ENCODE data around the gene HLA-A.
"Not testable (repeated sequence)": the region's sequence is repeated elsewhere in the genome, so short reads cannot be mapped to it uniquely, and the experiment has no call there.

HLA-A gene

DNA sequence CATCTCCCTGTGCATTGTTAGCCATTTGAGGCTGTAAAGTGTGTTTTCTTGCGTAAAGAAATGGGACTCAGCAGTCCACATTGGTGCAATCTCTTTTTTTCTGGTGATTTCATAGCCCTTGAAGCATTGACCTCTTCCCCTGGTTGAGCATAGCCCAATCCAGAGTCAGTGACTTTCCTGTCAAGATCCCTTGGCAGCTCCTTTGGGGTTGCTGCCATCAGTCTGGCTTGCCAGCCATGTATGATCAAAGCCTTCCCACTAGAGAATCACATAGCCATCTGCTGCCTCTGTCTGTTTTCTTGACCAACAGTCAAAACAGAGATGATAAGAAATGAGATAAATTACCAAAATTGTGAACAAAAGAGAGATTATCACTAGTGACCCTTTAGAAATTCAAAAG lies 19.6 kb downstream of the HLA-A start:
- no peak for DNase-seq (ENCODE audit: low read depth)

DNA sequence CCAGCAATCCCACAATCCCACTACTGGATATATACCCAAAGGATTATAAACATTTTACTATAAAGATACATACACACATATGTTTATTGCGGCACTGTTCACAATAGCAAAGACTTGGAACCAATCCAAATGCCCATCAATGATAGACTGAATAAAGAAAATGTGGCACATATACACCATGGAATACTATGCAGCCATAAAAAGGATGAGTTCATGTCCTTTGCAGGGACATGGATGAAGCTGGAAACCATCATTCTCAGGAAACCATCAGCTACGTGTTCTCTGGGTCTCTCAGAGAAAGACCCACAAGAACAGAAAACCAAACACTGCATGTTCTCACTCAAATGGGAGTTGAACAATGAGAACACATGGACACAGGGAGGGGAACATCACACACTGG lies 21.4 kb downstream of the HLA-A start:
- DNase-seq (ENCODE audit: low read depth): not testable (repeated sequence)

DNA sequence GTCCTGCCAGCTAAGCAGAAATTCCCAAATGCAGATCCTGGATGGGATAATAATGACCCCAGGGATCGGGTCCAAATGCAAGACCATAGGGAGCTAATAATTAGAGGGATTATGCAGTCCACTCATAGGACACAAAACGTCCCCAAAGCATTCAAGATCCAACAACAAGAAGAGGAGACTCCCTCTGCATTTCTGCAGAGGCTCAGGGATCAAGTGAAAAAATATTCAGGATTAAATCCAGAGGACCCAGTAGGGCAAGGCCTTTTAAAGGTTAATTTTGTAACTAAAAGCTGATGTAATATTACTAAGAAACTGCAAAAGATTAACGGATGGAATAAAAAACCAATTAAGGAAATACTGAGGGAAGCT lies 22.2 kb downstream of the HLA-A start:
- no peak for DNase-seq (ENCODE audit: low read depth)

DNA sequence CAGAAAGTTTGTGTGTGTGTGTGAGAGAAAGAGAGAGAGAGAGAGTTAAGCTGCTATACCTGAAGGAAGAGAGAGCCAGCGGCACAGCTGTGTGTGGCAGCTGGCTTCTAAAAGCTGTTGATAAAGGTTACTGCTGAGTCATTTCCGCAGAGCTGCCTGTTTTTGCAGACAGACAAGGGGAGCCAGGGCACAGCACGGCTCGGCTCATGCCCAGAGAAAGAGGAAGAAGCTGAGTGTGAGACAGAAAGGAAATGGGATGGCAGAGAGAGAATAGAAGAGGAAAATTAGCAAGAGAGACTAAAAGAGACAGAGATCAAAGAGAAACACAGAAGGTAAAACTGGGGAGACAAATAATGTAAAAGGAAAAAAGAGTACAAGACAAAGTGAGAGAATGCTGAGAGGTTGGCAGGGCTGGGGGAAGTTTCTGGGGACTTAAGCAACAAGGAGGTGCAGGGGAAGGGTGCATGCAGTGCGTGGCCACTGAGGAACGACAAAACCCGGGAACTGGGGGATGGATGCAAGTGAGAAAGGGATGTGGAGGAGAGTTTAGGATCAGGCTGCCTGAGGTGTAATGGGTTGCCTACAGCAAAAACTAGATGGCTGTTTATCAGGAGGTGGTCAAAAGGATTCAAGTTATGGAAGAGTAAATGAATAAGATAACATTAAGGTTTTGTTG lies 22.7 kb downstream of the HLA-A start:
- DNase-seq (ENCODE audit: low read depth): peak; percentile 70

DNA sequence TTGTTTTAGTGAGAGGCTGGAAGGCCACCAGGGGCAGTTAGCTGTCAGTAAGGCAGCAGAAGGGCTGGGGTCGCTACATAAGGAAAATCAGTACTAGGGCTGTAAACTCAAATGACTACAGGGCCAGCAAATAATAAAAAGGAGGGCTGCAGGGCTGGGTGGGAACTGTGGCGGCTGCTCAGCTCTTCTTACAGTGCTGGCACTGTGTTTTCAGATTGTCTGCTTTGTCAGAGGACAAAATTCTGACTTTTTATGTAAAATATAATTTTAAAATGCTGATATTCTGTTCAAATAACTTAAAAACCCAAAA lies 23.2 kb downstream of the HLA-A start:
- no peak for DNase-seq (ENCODE audit: low read depth)

DNA sequence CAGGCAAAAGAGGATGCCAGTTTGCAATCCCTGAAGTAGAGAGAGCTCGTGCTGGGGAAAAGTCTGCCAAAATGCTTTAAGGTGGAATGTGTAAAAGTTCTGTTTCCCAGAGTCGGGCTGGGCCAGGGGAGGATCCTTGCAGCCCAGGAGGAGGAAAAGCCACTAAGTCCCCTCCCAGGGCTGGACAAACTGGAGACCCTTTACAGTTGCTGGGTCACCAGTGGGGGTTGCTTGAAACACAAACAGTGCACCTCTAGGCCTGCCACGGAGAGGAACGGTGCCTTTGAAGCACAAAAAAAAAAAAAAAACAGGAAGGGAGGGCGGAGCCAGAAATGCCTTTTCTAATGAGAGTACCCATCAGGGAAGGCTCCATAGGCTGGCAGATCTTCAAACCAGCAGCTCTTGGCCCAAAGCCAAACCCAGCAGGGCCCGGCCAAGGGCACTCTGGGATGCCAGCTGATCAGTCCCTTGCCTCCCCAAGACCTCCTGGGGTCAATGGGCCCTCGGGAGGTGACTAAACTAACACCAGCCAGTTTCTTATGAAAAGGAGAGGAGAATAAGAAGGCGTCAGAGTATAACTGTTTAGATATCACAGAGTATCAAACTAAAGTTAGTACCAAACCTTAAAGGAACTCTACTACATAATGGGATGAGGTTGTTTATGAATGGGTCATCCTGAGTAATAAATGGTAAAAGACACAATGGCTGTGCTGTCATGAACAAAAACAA lies 23.7 kb downstream of the HLA-A start:
- peak; percentile 36 for DNase-seq (ENCODE audit: low read depth)

DNA sequence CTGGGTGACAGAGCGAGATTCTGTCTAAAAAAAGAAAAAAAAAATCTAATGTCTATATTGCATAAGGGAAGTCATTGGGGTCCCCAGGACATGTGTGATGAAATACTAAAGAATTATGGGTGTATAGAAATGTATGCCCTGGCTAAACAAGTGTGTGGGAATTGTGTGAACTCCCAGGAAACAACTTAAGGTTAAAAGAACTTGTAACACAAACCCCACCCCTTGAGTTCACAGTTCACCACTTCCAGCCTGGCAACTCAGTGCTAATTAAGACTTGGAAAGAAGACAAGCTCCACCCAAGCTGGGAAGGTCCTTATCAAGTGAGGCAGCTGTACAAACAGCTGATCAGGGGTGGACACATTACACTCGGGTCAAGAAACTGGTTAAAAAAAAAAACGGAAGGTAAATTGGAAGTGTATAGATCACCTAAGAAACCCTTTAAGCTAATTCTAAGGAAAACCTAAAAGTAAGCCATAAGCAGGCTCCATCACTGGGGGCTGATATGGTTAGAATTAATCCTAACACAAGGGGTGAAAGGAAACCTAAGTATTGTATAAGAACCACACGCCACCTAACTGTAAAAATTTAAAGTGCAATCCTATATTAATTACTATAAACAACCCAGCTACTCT lies 25.2 kb downstream of the HLA-A start:
- no peak for DNase-seq (ENCODE audit: low read depth)

DNA sequence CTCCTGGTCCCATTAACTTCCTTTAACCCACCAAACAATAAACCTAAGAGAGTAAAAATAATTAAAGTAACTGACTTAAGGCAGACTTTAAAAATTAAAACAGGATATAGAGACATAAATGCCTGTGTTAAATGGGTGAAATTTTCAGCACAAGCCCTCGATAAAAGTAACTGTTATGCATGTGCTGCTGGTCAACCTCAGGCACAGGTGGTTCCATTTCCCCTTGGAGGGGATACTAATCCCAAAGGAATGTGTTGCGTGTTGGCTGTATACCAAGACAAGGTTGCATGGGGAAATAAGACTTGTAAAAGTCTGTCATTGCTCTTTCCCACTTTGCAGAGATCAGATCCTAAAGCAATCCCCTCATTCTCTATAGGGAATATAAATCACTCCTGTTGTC lies 25.8 kb downstream of the HLA-A start:
- DNase-seq (ENCODE audit: low read depth): no peak

DNA sequence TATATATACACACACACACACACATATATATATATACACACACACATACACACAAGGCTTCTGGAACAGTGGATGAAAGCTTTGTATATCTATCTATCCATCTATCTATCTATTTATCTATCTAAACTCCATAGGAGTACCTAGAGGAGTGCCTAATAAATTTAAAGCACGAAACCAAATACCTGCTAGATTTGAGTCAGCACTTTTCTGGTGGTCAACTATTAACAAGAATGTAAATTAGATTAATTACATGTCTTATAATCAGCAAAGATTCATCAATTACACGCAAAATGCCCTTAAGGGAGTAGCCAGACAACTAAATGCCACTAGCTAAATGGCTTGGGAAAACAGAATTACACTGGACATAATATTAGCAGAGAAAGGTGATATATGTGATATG lies 26.6 kb downstream of the HLA-A start:
- no peak for DNase-seq (ENCODE audit: low read depth)

DNA sequence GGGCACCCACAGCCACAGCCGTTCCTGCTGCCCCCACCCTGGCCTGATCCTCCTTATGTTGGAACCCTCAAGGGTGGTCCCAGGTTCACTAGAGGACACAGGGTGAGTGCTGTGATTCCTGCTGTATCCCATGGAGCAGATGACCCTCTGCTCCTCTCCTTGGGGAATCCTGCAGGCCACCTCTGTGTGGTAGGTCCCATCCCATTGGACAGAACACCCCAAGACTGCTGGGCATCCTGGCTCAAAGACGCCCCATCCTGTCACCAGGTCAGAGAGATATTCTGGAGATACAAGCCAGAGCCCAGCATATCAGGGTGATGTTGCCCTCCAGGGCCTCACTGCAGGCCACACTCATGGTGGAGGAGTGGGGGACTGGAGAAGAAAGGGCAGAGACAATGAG lies 28.4 kb downstream of the HLA-A start:
- DNase-seq (ENCODE audit: low read depth): no peak

DNA sequence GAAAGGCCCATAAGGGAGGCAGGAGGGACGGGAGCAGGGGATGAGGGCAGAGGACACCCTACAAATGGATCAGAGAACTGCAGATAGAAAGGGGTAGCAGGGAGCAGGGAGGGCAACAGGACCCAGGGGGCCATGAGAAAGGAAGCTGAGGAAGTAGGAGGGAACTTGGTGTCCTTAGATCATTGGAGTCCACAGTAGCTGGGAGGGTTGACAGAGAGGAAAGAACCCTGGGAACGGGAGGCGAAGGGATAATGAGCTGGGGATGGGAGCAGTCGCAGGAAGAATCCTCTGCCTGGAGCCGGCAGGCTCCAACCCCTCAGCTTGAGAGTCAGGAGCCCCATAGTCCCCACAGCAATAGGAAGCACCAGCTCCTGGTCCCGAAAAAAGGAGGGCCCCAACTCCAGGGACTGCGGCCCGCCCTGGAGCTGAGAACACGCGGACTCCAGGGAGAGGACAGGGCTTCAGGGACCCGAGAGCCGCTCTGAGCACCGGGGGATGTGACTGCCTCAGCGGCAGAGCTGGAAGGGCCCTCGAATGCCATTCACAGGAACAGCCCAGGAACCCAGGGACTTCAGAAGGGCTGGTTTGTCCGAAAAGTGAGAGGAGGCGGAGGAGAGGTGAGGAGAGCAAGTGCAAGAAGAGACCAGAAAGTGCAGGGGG lies 32.7 kb downstream of the HLA-A start:
- no peak for DNase-seq (ENCODE audit: low read depth)

DNA sequence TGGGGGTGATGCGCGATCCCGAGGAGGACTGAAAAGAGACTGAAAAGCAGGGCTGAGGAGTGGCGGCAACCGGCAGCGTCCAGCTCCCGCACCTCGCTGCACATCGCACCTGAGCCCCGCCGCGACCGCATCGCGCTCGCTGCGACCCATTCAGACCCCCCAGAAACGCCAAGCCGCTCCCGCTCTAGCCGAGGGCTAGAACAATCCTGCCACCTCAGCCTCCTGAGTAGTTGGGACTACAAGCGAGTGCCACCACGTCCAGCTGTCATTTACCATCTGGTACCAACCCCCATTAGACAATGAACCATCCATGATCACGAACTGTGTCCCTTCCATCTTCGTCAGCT lies 33.2 kb downstream of the HLA-A start:
- no peak for DNase-seq (ENCODE audit: low read depth)

DNA sequence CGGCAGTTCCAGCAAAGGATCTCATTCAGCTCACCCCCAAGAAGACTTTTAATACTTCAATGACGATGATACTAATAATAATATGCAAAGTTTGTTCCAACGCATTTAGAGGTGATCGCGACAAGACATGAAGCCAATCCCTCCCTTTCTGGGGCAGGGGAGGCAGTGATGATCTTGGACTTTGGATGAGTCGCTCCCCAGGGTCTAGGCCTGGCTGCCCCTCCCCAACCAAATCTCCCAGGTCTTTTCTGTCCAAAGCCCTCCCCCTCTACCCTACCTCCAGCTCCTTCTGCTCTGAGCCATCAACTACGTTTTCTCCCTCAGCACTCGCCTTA lies 33.9 kb downstream of the HLA-A start:
- no peak for DNase-seq (ENCODE audit: low read depth)

DNA sequence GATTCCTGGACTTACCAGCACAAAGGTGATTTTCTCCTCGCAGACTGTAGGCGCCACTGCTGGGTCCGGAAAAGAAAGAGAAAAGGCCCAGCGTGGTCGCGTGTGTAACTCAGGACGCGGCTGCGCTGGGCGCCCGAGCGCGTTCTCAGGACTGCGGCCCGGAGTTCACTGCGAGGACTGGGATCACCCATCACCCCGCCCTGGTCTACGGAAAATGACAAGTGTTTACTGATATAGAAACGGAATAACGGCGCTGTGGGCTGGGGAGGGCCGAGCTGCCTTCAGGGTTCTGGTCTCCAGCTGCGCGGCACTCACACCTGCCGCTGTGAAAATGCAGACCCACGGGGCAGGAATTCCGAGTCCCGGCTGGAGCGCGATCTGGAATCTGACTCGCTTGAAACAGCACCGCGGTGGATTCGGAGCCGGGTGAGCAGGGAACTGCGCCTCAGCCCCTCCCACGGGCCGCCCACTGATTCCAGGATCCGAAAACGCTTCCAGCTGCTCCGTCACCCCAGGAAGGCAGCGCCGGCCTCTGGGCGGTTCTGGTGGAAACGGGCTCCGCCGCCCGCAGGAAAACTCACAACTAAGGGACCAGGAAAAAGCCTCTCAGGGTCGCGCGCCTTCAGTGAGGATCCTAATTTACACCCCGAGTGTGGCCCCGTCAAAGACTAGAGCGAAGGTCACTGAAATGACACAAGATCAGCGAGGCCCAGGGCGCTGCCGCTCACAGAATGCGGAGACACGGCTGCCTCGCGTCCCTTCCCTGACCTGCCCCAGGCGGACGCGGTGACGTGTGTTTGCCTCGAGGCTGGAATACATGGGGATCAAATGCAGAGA lies 34.5 kb downstream of the HLA-A start:
- peak; percentile 35 for DNase-seq (ENCODE audit: low read depth)

DNA sequence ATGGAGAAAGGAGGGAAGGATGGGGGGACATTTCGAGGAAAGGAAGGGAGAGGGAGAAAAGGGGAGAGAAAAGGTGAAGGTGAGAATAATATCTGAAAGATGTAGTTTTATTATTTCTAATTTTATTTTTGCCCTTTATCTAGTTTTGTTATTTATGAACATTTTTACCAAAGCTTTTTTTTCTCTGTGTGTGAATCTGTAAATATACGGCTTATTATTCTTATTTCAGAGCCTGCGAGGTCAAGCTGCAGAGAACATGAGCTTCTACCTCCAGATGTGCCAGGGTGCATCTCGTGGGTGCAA lies 35.0 kb downstream of the HLA-A start:
- DNase-seq (ENCODE audit: low read depth): no peak

DNA sequence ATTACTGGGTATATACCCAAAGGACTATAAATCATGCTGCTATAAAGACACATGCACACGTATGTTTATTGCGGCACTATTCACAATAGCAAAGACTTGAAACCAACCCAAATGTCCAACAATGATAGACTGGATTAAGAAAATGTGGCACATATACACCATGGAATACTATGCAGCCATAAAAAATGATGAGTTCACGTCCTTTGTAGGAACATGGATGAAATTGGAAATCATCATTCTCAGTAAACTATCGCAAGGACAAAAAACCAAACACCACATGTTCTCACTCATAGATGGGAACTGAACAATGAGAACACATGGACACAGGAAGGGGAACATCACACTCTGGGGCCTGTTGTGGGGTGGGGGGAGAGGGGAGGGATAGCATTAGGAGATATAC lies 37.7 kb downstream of the HLA-A start:
- DNase-seq (ENCODE audit: low read depth): not testable (repeated sequence)

DNA sequence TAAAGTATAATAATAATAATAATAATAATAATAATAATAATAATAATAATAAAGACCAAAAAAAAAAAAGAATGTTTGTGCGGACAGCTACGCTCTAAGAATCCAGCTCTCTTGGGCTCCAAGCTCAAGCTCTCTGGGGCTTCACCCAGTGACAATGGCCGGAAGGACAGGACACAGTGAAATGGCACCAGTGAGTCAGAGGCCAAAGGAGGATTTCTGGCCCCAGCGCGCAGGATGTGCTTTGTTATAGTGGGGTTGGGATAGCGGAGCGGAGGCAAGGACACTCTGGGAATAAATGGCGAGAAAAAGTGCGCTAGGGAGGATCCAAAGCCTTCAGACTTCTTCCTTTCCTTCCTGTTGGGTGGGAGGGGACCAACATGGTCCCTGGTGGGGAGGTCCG lies 38.2 kb downstream of the HLA-A start:
- DNase-seq (ENCODE audit: low read depth): no peak

DNA sequence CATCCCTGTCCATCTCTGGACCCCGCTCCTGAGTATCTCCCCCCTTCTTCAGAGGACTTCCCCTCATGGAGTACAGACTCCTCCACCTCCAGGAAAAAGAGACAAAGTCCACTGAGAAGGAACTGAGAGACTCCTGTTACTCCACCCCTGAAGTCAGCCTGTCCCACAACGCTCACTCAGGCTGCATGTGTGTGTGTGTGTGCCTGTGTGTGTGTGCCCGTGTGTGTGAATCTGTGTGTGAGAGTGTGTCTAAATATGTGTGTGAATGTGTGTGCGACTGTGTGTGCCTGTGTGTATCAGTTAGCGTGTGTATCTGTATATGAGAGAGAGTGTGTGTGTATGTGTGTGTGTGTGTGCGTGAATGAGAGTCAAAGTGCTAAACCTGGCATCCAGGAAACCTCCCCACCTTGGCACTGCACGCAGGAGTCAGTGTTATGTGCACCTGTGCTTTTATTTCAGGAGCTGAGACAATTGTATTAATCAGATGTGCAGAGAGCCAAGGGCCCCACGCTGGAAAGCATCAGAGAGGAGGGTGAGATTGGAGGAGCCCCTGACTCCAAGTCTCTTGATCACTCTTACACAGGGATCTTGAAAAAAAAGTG lies 39.0 kb downstream of the HLA-A start:
- DNase-seq (ENCODE audit: low read depth): no peak

DNA sequence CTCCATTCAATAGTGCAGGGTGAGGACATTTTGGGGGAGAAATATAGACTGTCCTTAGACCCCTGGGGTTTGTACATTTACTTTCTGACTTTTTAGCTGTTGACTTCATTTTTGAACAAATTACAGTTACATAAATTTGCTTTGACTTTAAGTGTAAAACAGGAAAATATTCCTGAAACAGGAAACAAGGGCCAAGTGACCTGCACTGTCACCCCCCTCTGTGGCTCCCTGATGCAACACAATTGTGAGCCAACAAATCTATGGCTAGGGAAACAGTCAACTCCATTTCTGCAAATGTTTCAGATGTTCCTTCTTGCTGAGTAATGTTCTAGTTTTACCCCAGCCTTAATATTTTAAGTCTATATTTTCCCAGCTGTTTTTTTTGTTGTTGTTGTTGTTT lies 39.8 kb downstream of the HLA-A start:
- DNase-seq (ENCODE audit: low read depth): no peak

DNA sequence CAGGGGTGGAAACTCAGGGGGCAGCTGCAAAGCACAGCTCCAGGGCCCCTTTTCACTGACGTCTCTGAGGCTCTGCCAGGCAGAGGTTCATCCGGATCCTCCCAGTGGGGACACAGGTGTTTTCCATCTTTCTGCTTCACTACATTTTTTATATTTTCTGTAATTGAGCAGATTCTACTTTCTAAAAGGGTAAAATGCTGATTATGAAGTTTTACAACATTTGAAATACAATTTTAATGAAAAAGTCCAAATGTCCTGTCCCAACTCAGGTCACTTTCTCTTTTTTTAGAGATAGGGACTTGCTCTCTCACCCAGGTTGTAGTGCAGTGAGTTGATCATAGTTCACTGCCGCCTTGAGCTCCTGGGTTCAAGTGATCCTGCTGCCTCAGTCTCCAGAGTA lies 41.9 kb downstream of the HLA-A start:
- no peak for DNase-seq (ENCODE audit: low read depth)

DNA sequence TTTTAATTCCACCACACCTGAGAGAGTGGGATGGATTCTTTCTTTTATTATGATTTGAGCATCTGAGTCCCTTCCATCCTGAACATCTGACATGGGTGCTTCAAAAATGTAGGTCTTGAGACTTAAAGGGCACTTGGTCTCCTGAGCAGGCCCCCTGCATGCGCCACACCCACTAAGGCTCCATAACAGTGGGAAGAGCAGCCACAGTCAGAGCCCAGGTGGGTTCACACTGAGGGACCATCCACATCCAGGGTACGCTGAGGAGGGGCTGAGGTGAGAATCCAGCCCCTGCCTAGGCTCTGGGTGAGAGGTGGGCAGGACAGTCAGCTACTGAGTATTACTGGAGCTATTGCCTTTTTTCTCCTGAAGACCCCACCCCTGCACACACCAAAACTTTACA lies 42.7 kb downstream of the HLA-A start:
- no peak for DNase-seq (ENCODE audit: low read depth)

DNA sequence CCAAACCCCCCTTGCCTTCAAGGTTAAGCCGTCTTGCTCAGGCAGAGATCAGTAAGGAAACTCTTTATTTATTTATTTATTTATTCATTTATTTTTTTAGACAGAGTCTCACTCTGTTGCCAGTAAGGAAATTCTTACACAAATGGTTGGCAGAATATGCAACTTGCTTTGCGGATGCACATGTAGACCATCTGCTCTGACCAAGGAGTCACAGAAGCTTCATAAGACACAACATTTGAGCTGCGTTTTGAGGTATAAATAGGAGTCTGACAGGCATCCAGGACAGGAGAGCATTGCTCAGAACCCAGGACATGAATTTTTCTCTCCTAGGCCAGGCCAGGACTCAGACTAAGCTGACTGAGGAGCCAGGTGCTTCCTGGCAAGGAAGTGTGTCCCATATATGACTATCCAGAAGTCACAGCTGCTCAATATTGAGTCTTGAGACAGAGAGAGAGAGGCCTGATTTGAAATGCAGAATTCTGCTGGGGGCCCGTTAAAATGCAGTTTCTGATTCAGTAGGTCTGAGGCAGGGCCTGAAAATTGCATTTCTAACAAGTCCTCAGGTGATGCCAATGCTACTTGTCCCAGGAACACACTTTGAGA lies 43.9 kb downstream of the HLA-A start:
- DNase-seq (ENCODE audit: low read depth): no peak

Measured in activated T-helper 1 cell treated with Interleukin-2 at 50 U/mL for 16 hours (primary cell).